ENCODE measurements around the gene MDK. TPM values are rescaled to one million over a fixed set of nuclear protein-coding genes. Genes with fewer than 3 reads are reported as not detected.

Gene MDK
- total RNA-seq, 1 donor from 2014 or later, result 163 TPM

GRCh38 chr11:46348566-46349401 is 32.7 kb upstream of the MDK start:
- TF ChIP-seq CTCF (IDR thresholded peaks at IDR 0.05), result no peak
- H3K4me1 Mint-ChIP-seq (ENCODE audit: unreplicated experiment), result peaks cover 39% of the 10 kb centered on the region
- H3K4me3 Mint-ChIP-seq (ENCODE audit: unreplicated experiment), result peak overlapping the region; percentile 75
- H3K27me3 Mint-ChIP-seq (ENCODE audit: unreplicated experiment), result peaks cover under 1% of the 10 kb centered on the region
- H3K27ac Mint-ChIP-seq (ENCODE audit: unreplicated experiment), result peak overlapping the region; percentile 42
- no peak for DNase-seq (ENCODE audit: extremely low spot score, unreplicated experiment)
- no peaks in the 10 kb centered on the region for H3K36me3 Mint-ChIP-seq (ENCODE audit: unreplicated experiment)
- H3K9me3 Mint-ChIP-seq (ENCODE audit: unreplicated experiment), result no peaks in the 10 kb centered on the region

GRCh38 chr11:46350695-46351094 is 30.8 kb upstream of the MDK start:
- no peak for DNase-seq (ENCODE audit: extremely low spot score, unreplicated experiment)
- no peaks in the 10 kb centered on the region for H3K27me3 Mint-ChIP-seq (ENCODE audit: unreplicated experiment)
- no peak for TF ChIP-seq CTCF (IDR thresholded peaks at IDR 0.05)
- no peaks in the 10 kb centered on the region for H3K36me3 Mint-ChIP-seq (ENCODE audit: unreplicated experiment)
- no peak overlapping the region for H3K4me3 Mint-ChIP-seq (ENCODE audit: unreplicated experiment)
- H3K9me3 Mint-ChIP-seq (ENCODE audit: unreplicated experiment), result no peaks in the 10 kb centered on the region
- no peak overlapping the region for H3K27ac Mint-ChIP-seq (ENCODE audit: unreplicated experiment)
- H3K4me1 Mint-ChIP-seq (ENCODE audit: unreplicated experiment), result peaks cover 39% of the 10 kb centered on the region

GRCh38 chr11:46351148-46351547 is 30.3 kb upstream of the MDK start:
- H3K4me3 Mint-ChIP-seq (ENCODE audit: unreplicated experiment), result no peak overlapping the region
- DNase-seq (ENCODE audit: extremely low spot score, unreplicated experiment), result no peak
- no peaks in the 10 kb centered on the region for H3K27me3 Mint-ChIP-seq (ENCODE audit: unreplicated experiment)
- H3K4me1 Mint-ChIP-seq (ENCODE audit: unreplicated experiment), result peaks cover 39% of the 10 kb centered on the region
- H3K9me3 Mint-ChIP-seq (ENCODE audit: unreplicated experiment), result no peaks in the 10 kb centered on the region
- H3K36me3 Mint-ChIP-seq (ENCODE audit: unreplicated experiment), result no peaks in the 10 kb centered on the region
- no peak overlapping the region for H3K27ac Mint-ChIP-seq (ENCODE audit: unreplicated experiment)
- TF ChIP-seq CTCF (IDR thresholded peaks at IDR 0.05), result no peak

GRCh38 chr11:46351606-46352005 is 29.9 kb upstream of the MDK start:
- H3K4me1 Mint-ChIP-seq (ENCODE audit: unreplicated experiment), result peaks cover 36% of the 10 kb centered on the region
- TF ChIP-seq CTCF (IDR thresholded peaks at IDR 0.05), result no peak
- H3K27me3 Mint-ChIP-seq (ENCODE audit: unreplicated experiment), result no peaks in the 10 kb centered on the region
- H3K27ac Mint-ChIP-seq (ENCODE audit: unreplicated experiment), result peak overlapping the region; percentile 31
- H3K9me3 Mint-ChIP-seq (ENCODE audit: unreplicated experiment), result no peaks in the 10 kb centered on the region
- no peak overlapping the region for H3K4me3 Mint-ChIP-seq (ENCODE audit: unreplicated experiment)
- no peak for DNase-seq (ENCODE audit: extremely low spot score, unreplicated experiment)
- peaks cover 4% of the 10 kb centered on the region for H3K36me3 Mint-ChIP-seq (ENCODE audit: unreplicated experiment)

- DNase-seq (ENCODE audit: extremely low spot score, unreplicated experiment), result no peak
- peak overlapping the region; percentile 31 for H3K27ac Mint-ChIP-seq (ENCODE audit: unreplicated experiment)
- no peaks in the 10 kb centered on the region for H3K9me3 Mint-ChIP-seq (ENCODE audit: unreplicated experiment)
- H3K36me3 Mint-ChIP-seq (ENCODE audit: unreplicated experiment), result peaks cover 7% of the 10 kb centered on the region
- TF ChIP-seq CTCF (IDR thresholded peaks at IDR 0.05), result peak; percentile 87
- no peak overlapping the region for H3K4me3 Mint-ChIP-seq (ENCODE audit: unreplicated experiment)
- peaks cover 36% of the 10 kb centered on the region for H3K4me1 Mint-ChIP-seq (ENCODE audit: unreplicated experiment)
- no peaks in the 10 kb centered on the region for H3K27me3 Mint-ChIP-seq (ENCODE audit: unreplicated experiment)
Observed at GRCh38 chr11:46352063-46352841, 29.2 kb upstream of the MDK start.
